ENCODE data around the gene ZNF804A. TPM values are rescaled to one million over a fixed set of nuclear protein-coding genes. Genes with fewer than 3 reads are reported as not detected.

ZNF804A gene
- total and polyA plus RNA-seq, 8 donors = 0.05 to 0.25 (median 0.11) TPM; not detected in 4

- 54 to 56% methylated on average over 2 of the region's 2 CpGs for WGBS, 2 donors
- DNase-seq (no peak), FAIRE-seq (no peak), ATAC-seq (no peak)
- intact Hi-C loops (cut with DNase I) = no loop called here
- no peak for TF ChIP-seq CTCF (IDR thresholded peaks at IDR 0.05)
- Histone ChIP-seq H3K36me3 (no peaks in the 10 kb centered on the region), H3K9me3 (no peaks in the 10 kb centered on the region), H3K27ac (no peak overlapping the region), H3K4me3 (no peak overlapping the region), H3K4me1 (no peaks in the 10 kb centered on the region), H3K27me3 (no peaks in the 10 kb centered on the region)
Observed at GRCh38 chr2:184677171-184677570, 78.8 kb downstream of the ZNF804A start.

GRCh38 chr2:184679219-184680018, 81.1 kb downstream of the ZNF804A start:
- Histone ChIP-seq H3K9me3 (no peaks in the 10 kb centered on the region), H3K4me3 (no peak overlapping the region), H3K4me1 (no peaks in the 10 kb centered on the region), H3K27ac (no peak overlapping the region), H3K27me3 (no peaks in the 10 kb centered on the region), H3K36me3 (no peaks in the 10 kb centered on the region)
- intact Hi-C loops (cut with DNase I) = loop anchor here in 1 of 3 donors (1.0 kb wide), 1 partner anchor 98 kb away; no protein-coding TSS in a partner anchor
- WGBS, 2 donors = 89 to 93% methylated on average over 7 of the region's 7 CpGs
- FAIRE-seq (no peak), ATAC-seq (no peak), DNase-seq (no peak)
- no peak for TF ChIP-seq CTCF (IDR thresholded peaks at IDR 0.05)

GRCh38 chr2:184680825-184681224, 82.5 kb downstream of the ZNF804A start:
- intact Hi-C loops (cut with DNase I) = no loop called here
- H3K27ac ChIP-seq = no peak overlapping the region
- DNase-seq (peak in 1 of 6 donors; percentile 25), FAIRE-seq (no peak), ATAC-seq (no peak)
- no peak for TF ChIP-seq CTCF (IDR thresholded peaks at IDR 0.05)
- no peaks in the 10 kb centered on the region for H3K27me3 ChIP-seq
- H3K36me3 ChIP-seq = no peaks in the 10 kb centered on the region
- no peaks in the 10 kb centered on the region for H3K4me1 ChIP-seq
- no peak overlapping the region for H3K4me3 ChIP-seq
- no peaks in the 10 kb centered on the region for H3K9me3 ChIP-seq
- 90 to 91% methylated on average over 2 of the region's 2 CpGs for WGBS, 2 donors

GRCh38 chr2:184681642-184682321, 83.5 kb downstream of the ZNF804A start:
- Histone ChIP-seq H3K27me3 (no peaks in the 10 kb centered on the region), H3K27ac (no peak overlapping the region), H3K4me1 (no peaks in the 10 kb centered on the region), H3K4me3 (no peak overlapping the region), H3K9me3 (no peaks in the 10 kb centered on the region), H3K36me3 (no peaks in the 10 kb centered on the region)
- intact Hi-C loops (cut with DNase I) = no loop called here
- 72 to 85% methylated on average over 10 of the region's 10 CpGs for WGBS, 2 donors
- ATAC-seq (no peak), DNase-seq (peak in 2 of 6 donors; percentile 37 to 41), FAIRE-seq (no peak)
- TF ChIP-seq CTCF (IDR thresholded peaks at IDR 0.05) = no peak

- intact Hi-C loops (cut with DNase I) = no loop called here
- no peak for FAIRE-seq
- Histone ChIP-seq H3K4me3 (no peak overlapping the region), H3K9me3 (no peaks in the 10 kb centered on the region), H3K27me3 (no peaks in the 10 kb centered on the region), H3K36me3 (no peaks in the 10 kb centered on the region), H3K4me1 (no peaks in the 10 kb centered on the region), H3K27ac (no peak overlapping the region)
- DNase-seq = no peak
- no peak for ATAC-seq
- no peak for TF ChIP-seq CTCF (IDR thresholded peaks at IDR 0.05)
- WGBS, 2 donors = 54 to 73% methylated on average over 3 of the region's 3 CpGs
Observed at GRCh38 chr2:184683911-184684310, 85.6 kb downstream of the ZNF804A start.
